K562 (cell line): Measurements from ENCODE around the gene ZNF165. TPM values are rescaled to one million over a fixed set of nuclear protein-coding genes. Genes with fewer than 3 reads are reported as not detected.

Experiments
- CCNT2 ChIP-seq: IDR thresholded peaks from 2 replicates; pipeline ENCODE4 v1.6.1; 2011; ENCODE audit warnings: borderline replicate concordance, low read depth, mild to moderate bottlenecking, moderate library complexity, mixed read lengths, low read length; ENCODE audit not compliant: insufficient read length; ENCODE audit errors: extremely low read depth
- FOXK2 ChIP-seq, 2 experiments: fragments of 450-650 bp; IDR thresholded peaks in 1 of 2; conservative IDR thresholded peaks in 1 of 2; 2 replicates each; pipeline ENCODE4 v1.6.1; 2016; ENCODE audit warnings: low read depth in 2 of 2, mild to moderate bottlenecking in 1 of 2
- FUS ChIP-seq: fragments of 200-400 bp; formaldehyde crosslinking; optimal IDR thresholded peaks from 2 replicates; pipeline ENCODE3; 2017; ENCODE audit warnings: low read depth, low read length
- GTF2F1 ChIP-seq: IDR thresholded peaks from 2 replicates; pipeline ENCODE4 v1.6.1; 2011; ENCODE audit warnings: low read depth, low read length, improper control_type of control experiment
- NEUROD1 ChIP-seq: fragments of 150-350 bp; IDR thresholded peaks from 2 replicates; pipeline ENCODE4 v1.6.1; 2014; ENCODE audit warnings: borderline replicate concordance, low read length, low read depth; ENCODE audit not compliant: partially characterized antibody
- SREBF1 ChIP-seq: fragments of 150-350 bp; IDR thresholded peaks from 2 replicates; pipeline ENCODE4 v1.6.1; 2014; ENCODE audit warnings: antibody characterized with exemption, low read depth, low read length, borderline replicate concordance
- ZNF121 ChIP-seq: sonication (generic); formaldehyde crosslinking; conservative IDR thresholded peaks from 2 replicates; pipeline ENCODE4 v1.8.0; 2022; ENCODE audit warnings: missing genetic modification reagents
- ZNF217 ChIP-seq: sonication (generic); formaldehyde crosslinking; IDR thresholded peaks from 2 replicates; pipeline ENCODE4 v1.8.0; 2022; ENCODE audit warnings: mild to moderate bottlenecking, missing genetic modification reagents
- ZNF354B ChIP-seq: fragments of 250-450 bp; sonication (Bioruptor Pico); IDR thresholded peaks from 2 replicates; pipeline ENCODE4 v1.4.0; 2020
- ZNF584 ChIP-seq: fragments of 200-800 bp; sonication (Bioruptor generic); IDR thresholded peaks from 2 replicates; pipeline ENCODE4 v1.6.1; 2016; ENCODE audit warnings: low read depth, mild to moderate bottlenecking, missing genetic modification characterization, missing compliant biosample characterization
- polyA plus RNA-seq, 8 experiments: library from polyadenylated mRNA; depleted of rRNA in 4 of 8; stranded (reverse) in 5 of 8; unstranded in 3 of 8; fragments of >200 nt; fragmentation: Nextera tagmentation in 2 of 8; fragmentation: Illumina TruSeq in 1 of 8; extraction: Ambion mirVana in 2 of 8; extraction: Trizol in 1 of 8; gene quantifications; 2 replicates each; pipeline versions ENCODE4 v1.2.1 to v1.2.3, GENCODE V29; 2011 to 2014; ENCODE audit warnings: inconsistent platforms in 1 of 8, missing spikeins in 1 of 8
- total RNA-seq, 7 experiments: library from RNA; depleted of rRNA in 6 of 7; stranded (reverse); fragments of >200 nt in 6 of 7; fragmentation: Illumina TruSeq in 2 of 7; extraction: Trizol in 2 of 7; gene quantifications; 2 replicates each; pipeline versions ENCODE4 v1.2.1 to v1.2.3, GENCODE V29; 2011 to 2021; ENCODE audit warnings: low replicate concordance in 1 of 7
- TF ChIP-seq, protein P1 (sequence below): sonication (generic); formaldehyde crosslinking; IDR thresholded peaks from 2 replicates; pipeline ENCODE4 v1.8.0; 2023; ENCODE audit warnings: missing genetic modification reagents, mild to moderate bottlenecking, borderline replicate concordance
- TF ChIP-seq, protein P2 (sequence below): fragments of 250-450 bp; sonication (Bioruptor Pico); IDR thresholded peaks from 2 replicates; pipeline ENCODE4 v1.4.0; 2020
- TF ChIP-seq, protein P3 (sequence below): fragments of 250-450 bp; sonication (Bioruptor Pico); IDR thresholded peaks from 2 replicates; pipeline ENCODE4 v1.4.0; 2020; ENCODE audit warnings: borderline replicate concordance
- TF ChIP-seq, protein P4 (sequence below): fragments of 450-650 bp; IDR thresholded peaks from 2 replicates; pipeline ENCODE4 v1.6.1; 2017; ENCODE audit warnings: mild to moderate bottlenecking, moderate library complexity

The ZNF165 gene
- total and polyA plus RNA-seq, 9 of the 15 experiments (the other 6 are each of a cell fraction or from before 2014, with no cell fraction given), result 0.82 to 3.6 (median 1.2) TPM

DNA sequence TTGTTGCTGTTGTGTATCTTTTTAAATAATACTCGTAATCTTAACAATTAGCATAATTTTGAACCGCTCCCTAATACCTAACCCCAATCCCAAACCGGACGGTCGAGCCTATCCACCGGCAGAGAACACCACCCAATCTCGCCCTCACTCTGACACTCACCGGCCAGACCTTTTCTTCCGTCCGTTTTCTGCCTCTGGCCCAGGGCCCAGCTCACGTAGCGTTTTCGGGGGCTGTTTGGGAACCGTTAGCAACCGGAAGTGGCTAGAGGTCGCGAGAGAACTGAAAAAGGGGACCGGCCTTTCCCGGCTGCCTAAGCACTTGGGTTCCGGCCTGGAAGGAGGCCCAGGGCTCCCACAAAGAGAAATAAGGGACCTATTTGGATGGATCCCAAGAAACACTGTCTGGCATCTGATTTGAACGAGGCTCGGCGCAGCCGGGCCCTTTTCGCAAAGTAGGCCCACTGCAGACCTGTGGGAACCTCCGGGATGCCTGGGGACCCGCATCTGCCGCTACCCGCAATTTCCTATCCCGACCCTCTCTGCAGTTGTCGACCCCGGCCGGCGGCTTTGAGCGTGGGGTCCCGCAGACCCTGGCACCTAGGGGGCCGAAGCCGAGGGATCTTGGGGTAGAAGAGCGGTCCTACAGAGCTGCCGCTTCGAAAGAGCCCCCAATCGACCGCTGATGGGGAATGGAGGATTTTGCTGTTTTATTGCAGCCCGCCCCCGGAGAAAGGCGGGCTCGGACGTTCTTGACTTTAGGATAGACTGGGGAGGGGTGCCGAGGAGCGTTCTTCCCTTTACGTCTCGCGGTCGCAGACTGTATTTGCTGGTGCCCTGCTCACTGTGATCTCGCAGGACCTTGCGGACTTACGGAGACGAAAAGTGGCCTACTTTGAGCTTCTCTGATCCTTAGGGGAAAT, 56.5 kb downstream of the ZNF165 start (continued):
- peak; percentile 91 to 95 for TF ChIP-seq FOXK2 (conservative IDR thresholded peaks at IDR 0.05 in 1 of 2, IDR thresholded peaks at IDR 0.05 in 1 of 2; ENCODE audit: low read depth in 2 of 2)
- TF ChIP-seq ZNF121 (CRISPR knock-in tag), result no peak
- TF ChIP-seq, protein P1, sequence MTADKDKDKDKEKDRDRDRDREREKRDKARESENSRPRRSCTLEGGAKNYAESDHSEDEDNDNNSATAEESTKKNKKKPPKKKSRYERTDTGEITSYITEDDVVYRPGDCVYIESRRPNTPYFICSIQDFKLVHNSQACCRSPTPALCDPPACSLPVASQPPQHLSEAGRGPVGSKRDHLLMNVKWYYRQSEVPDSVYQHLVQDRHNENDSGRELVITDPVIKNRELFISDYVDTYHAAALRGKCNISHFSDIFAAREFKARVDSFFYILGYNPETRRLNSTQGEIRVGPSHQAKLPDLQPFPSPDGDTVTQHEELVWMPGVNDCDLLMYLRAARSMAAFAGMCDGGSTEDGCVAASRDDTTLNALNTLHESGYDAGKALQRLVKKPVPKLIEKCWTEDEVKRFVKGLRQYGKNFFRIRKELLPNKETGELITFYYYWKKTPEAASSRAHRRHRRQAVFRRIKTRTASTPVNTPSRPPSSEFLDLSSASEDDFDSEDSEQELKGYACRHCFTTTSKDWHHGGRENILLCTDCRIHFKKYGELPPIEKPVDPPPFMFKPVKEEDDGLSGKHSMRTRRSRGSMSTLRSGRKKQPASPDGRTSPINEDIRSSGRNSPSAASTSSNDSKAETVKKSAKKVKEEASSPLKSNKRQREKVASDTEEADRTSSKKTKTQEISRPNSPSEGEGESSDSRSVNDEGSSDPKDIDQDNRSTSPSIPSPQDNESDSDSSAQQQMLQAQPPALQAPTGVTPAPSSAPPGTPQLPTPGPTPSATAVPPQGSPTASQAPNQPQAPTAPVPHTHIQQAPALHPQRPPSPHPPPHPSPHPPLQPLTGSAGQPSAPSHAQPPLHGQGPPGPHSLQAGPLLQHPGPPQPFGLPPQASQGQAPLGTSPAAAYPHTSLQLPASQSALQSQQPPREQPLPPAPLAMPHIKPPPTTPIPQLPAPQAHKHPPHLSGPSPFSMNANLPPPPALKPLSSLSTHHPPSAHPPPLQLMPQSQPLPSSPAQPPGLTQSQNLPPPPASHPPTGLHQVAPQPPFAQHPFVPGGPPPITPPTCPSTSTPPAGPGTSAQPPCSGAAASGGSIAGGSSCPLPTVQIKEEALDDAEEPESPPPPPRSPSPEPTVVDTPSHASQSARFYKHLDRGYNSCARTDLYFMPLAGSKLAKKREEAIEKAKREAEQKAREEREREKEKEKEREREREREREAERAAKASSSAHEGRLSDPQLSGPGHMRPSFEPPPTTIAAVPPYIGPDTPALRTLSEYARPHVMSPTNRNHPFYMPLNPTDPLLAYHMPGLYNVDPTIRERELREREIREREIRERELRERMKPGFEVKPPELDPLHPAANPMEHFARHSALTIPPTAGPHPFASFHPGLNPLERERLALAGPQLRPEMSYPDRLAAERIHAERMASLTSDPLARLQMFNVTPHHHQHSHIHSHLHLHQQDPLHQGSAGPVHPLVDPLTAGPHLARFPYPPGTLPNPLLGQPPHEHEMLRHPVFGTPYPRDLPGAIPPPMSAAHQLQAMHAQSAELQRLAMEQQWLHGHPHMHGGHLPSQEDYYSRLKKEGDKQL, result no peak
- peak; percentile 87; the same call in 1 of the 2 replicates for TF ChIP-seq GTF2F1
- no peak for TF ChIP-seq FUS
- TF ChIP-seq NEUROD1, result peak; percentile 63
- TF ChIP-seq, protein P2, sequence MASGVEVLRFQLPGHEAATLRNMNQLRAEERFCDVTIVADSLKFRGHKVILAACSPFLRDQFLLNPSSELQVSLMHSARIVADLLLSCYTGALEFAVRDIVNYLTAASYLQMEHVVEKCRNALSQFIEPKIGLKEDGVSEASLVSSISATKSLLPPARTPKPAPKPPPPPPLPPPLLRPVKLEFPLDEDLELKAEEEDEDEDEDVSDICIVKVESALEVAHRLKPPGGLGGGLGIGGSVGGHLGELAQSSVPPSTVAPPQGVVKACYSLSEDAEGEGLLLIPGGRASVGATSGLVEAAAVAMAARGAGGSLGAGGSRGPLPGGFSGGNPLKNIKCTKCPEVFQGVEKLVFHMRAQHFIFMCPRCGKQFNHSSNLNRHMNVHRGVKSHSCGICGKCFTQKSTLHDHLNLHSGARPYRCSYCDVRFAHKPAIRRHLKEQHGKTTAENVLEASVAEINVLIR (CRISPR knock-in tag), result peak; percentile 33; the same call in 1 of the 2 replicates
- 0 out of 2 replicates have a peak, but pooled peaks have one; percentile 74 for TF ChIP-seq SREBF1
- peak; percentile 64; the same call in 1 of the 2 replicates for TF ChIP-seq ZNF584
- TF ChIP-seq, protein P3, sequence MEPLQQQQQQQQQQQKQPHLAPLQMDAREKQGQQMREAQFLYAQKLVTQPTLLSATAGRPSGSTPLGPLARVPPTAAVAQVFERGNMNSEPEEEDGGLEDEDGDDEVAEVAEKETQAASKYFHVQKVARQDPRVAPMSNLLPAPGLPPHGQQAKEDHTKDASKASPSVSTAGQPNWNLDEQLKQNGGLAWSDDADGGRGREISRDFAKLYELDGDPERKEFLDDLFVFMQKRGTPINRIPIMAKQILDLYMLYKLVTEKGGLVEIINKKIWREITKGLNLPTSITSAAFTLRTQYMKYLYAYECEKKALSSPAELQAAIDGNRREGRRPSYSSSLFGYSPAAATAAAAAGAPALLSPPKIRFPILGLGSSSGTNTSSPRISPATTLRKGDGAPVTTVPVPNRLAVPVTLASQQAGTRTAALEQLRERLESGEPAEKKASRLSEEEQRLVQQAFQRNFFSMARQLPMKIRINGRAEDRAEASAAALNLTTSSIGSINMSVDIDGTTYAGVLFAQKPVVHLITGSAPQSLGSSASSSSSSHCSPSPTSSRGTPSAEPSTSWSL (CRISPR knock-in tag), result 0 out of 2 replicates have a peak, but pooled peaks have one; percentile 9
- TF ChIP-seq CCNT2, result no peak
- TF ChIP-seq, protein P4, sequence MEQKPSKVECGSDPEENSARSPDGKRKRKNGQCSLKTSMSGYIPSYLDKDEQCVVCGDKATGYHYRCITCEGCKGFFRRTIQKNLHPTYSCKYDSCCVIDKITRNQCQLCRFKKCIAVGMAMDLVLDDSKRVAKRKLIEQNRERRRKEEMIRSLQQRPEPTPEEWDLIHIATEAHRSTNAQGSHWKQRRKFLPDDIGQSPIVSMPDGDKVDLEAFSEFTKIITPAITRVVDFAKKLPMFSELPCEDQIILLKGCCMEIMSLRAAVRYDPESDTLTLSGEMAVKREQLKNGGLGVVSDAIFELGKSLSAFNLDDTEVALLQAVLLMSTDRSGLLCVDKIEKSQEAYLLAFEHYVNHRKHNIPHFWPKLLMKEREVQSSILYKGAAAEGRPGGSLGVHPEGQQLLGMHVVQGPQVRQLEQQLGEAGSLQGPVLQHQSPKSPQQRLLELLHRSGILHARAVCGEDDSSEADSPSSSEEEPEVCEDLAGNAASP, result no peak
- no peak for TF ChIP-seq ZNF217 (CRISPR knock-in tag)
- TF ChIP-seq ZNF354B (CRISPR knock-in tag), result no peak
